Ramos (cell line): Measurements from ENCODE around the gene MAD1L1.

Experiments used
- in situ Hi-C: fragments of 300-500 bp; cut with MboI; formaldehyde crosslinking; loops from one replicate; pipeline ENCODE4 v1.14.3; 2022; ENCODE audit warnings: low sequenced_read_pairs; ENCODE audit not compliant: unreplicated experiment

Gene MAD1L1

GRCh38 chr7:2259480-2259879, 26.7 kb upstream of the MAD1L1 start:
- in situ Hi-C loops, result no loop called here

GRCh38 chr7:2258661-2259365, 26.1 kb upstream of the MAD1L1 start:
- in situ Hi-C loops, result no loop called here

GRCh38 chr7:2257651-2258050, 24.9 kb upstream of the MAD1L1 start:
- in situ Hi-C loops, result no loop called here

GRCh38 chr7:2257046-2257551, 24.4 kb upstream of the MAD1L1 start:
- in situ Hi-C loops, result no loop called here

- in situ Hi-C loops, result no loop called here
Observed at GRCh38 chr7:2256306-2257045, 23.7 kb upstream of the MAD1L1 start.

GRCh38 chr7:2255145-2256139, 22.7 kb upstream of the MAD1L1 start:
- in situ Hi-C loops, result no loop called here

- in situ Hi-C loops, result no loop called here
Observed at GRCh38 chr7:2254429-2255144, 21.8 kb upstream of the MAD1L1 start.

- in situ Hi-C loops, result no loop called here
Observed at GRCh38 chr7:2253525-2254244, 20.9 kb upstream of the MAD1L1 start.

- in situ Hi-C loops, result no loop called here
Observed at GRCh38 chr7:2253021-2253420, 20.3 kb upstream of the MAD1L1 start.

- in situ Hi-C loops, result no loop called here
Observed at GRCh38 chr7:2251841-2252771, 19.4 kb upstream of the MAD1L1 start.

GRCh38 chr7:2251381-2251780, 18.6 kb upstream of the MAD1L1 start:
- in situ Hi-C loops, result no loop called here

GRCh38 chr7:2249744-2250323, 17.1 kb upstream of the MAD1L1 start:
- in situ Hi-C loops, result loop anchor here (5.0 kb wide), 1 partner anchor 97 kb away; no protein-coding TSS in a partner anchor

- in situ Hi-C loops, result loop anchor here (5.0 kb wide), 1 partner anchor 98 kb away; no protein-coding TSS in a partner anchor
Observed at GRCh38 chr7:2248984-2249694, 16.4 kb upstream of the MAD1L1 start.

- in situ Hi-C loops, result loop anchor here (5.0 kb wide), 1 partner anchor 100 kb away; no protein-coding TSS in a partner anchor
Observed at GRCh38 chr7:2247141-2247995, 14.6 kb upstream of the MAD1L1 start.

GRCh38 chr7:2245883-2246675, 13.3 kb upstream of the MAD1L1 start:
- in situ Hi-C loops, result loop anchor here (5.0 kb wide), 1 partner anchor 101 kb away; no protein-coding TSS in a partner anchor
